ENCODE results near the gene PPP2R3B. TPM values are rescaled to one million over a fixed set of nuclear protein-coding genes. Genes with fewer than 3 reads are reported as not detected.
A peak's percentile ranks its signal among the peaks of the same experiment; 100 is the strongest.
"Not testable (repeated sequence)": the region's sequence is repeated elsewhere in the genome, so short reads cannot be mapped to it uniquely, and the experiment has no call there.

PPP2R3B gene
- total and polyA plus RNA-seq, 5 experiments from 2014 or later, result 7.4 to 56.4 (median 12.9) TPM

GRCh38 chrX:314049-314448 lies 72.7 kb downstream of the PPP2R3B start:
- peaks cover 0 to 52% (median 16%) of the 10 kb centered on the region in 3 donors for H3K36me3 Mint-ChIP-seq
- H3K9me3 Mint-ChIP-seq, result peaks cover 0 to 2% (median 0%) of the 10 kb centered on the region in 9 donors
- no peak overlapping the region for H3K4me3 Mint-ChIP-seq
- no peak for DNase-seq
- peak overlapping the region in 1 of 10 donors; percentile 21 for H3K27ac Mint-ChIP-seq
- no peak for ATAC-seq
- H3K27me3 Mint-ChIP-seq, result peaks cover 0 to 2% (median 0%) of the 10 kb centered on the region in 5 donors
- POLR2A ChIA-PET, result no interaction called here
- H3K4me1 Mint-ChIP-seq, result peaks cover 7 to 14% (median 10%) of the 10 kb centered on the region in 4 donors

GRCh38 chrX:313546-313945 lies 73.2 kb downstream of the PPP2R3B start:
- no peak for DNase-seq
- H3K4me3 Mint-ChIP-seq, result no peak overlapping the region
- H3K27ac Mint-ChIP-seq, result peak overlapping the region in 4 of 10 donors; percentile 18 to 44 (median 31)

GRCh38 chrX:312621-313331 lies 73.9 kb downstream of the PPP2R3B start:
- peaks cover 0 to 63% (median 19%) of the 10 kb centered on the region in 3 donors for H3K36me3 Mint-ChIP-seq
- H3K4me1 Mint-ChIP-seq, result peaks cover 3 to 11% (median 6%) of the 10 kb centered on the region in 4 donors
- POLR2A ChIA-PET, result no interaction called here
- peak overlapping the region in 2 of 10 donors; percentile 29 to 66 for H3K27ac Mint-ChIP-seq
- DNase-seq, result no peak
- H3K4me3 Mint-ChIP-seq, result no peak overlapping the region
- no peaks in the 10 kb centered on the region for H3K9me3 Mint-ChIP-seq
- ATAC-seq, result no peak
- H3K27me3 Mint-ChIP-seq, result no peaks in the 10 kb centered on the region

More at GRCh38 chrX:313546-313945, 73.2 kb downstream of the PPP2R3B start:
- ATAC-seq, result no peak
- Mint-ChIP-seq H3K4me1 (peaks cover 7 to 14% (median 10%) of the 10 kb centered on the region in 4 donors), H3K36me3 (peaks cover 0 to 57% (median 16%) of the 10 kb centered on the region in 3 donors), H3K9me3 (peaks cover 0 to 2% (median 0%) of the 10 kb centered on the region in 9 donors), H3K27me3 (peaks cover 0 to 2% (median 0%) of the 10 kb centered on the region in 5 donors)
- POLR2A ChIA-PET, result no interaction called here

GRCh38 chrX:311156-312129 lies 75.3 kb downstream of the PPP2R3B start:
- Mint-ChIP-seq H3K27me3 (no peaks in the 10 kb centered on the region), H3K9me3 (no peaks in the 10 kb centered on the region), H3K4me1 (peaks cover 0 to 8% (median under 1%) of the 10 kb centered on the region in 4 donors), H3K36me3 (peaks cover 0 to 71% (median 23%) of the 10 kb centered on the region in 3 donors), H3K27ac (peak overlapping the region in 2 of 10 donors; percentile 4 to 66), H3K4me3 (no peak overlapping the region)
- DNase-seq (peak in 1 of 10 donors; percentile 56), ATAC-seq (no peak)
- POLR2A ChIA-PET, result no interaction called here

- POLR2A ChIA-PET, result no interaction called here
These were observed 76.0 kb downstream of the PPP2R3B start for GRCh38 chrX:310621-311155.

GRCh38 chrX:308821-309520 lies 77.7 kb downstream of the PPP2R3B start:
- peaks cover 0 to 84% (median 32%) of the 10 kb centered on the region in 3 donors for H3K36me3 Mint-ChIP-seq
- POLR2A ChIA-PET, result no interaction called here
- peak overlapping the region in 3 of 10 donors; percentile 13 to 86 (median 74) for H3K27ac Mint-ChIP-seq
- DNase-seq, result peak in 1 of 10 donors; percentile 45
- peaks cover 0 to 6% (median 0%) of the 10 kb centered on the region in 9 donors for H3K9me3 Mint-ChIP-seq
- H3K27me3 Mint-ChIP-seq, result no peaks in the 10 kb centered on the region
- peaks cover 0 to 8% (median under 1%) of the 10 kb centered on the region in 4 donors for H3K4me1 Mint-ChIP-seq
- no peak overlapping the region for H3K4me3 Mint-ChIP-seq
- ATAC-seq, result no peak

More at GRCh38 chrX:310621-311155, 76.0 kb downstream of the PPP2R3B start:
- H3K27ac Mint-ChIP-seq, result no peak overlapping the region
- H3K4me3 Mint-ChIP-seq, result no peak overlapping the region
- DNase-seq, result peak in 1 of 10 donors; percentile 56
- ATAC-seq, result no peak
- no peaks in the 10 kb centered on the region for H3K27me3 Mint-ChIP-seq
- H3K9me3 Mint-ChIP-seq, result peaks cover 0 to 2% (median 0%) of the 10 kb centered on the region in 9 donors
- peaks cover 0 to 8% (median under 1%) of the 10 kb centered on the region in 4 donors for H3K4me1 Mint-ChIP-seq
- H3K36me3 Mint-ChIP-seq, result peaks cover 0 to 77% (median 25%) of the 10 kb centered on the region in 3 donors

GRCh38 chrX:307261-308111 lies 79.2 kb downstream of the PPP2R3B start:
- Mint-ChIP-seq H3K27ac (no peak overlapping the region), H3K36me3 (peaks cover 0 to 85% (median 32%) of the 10 kb centered on the region in 3 donors), H3K9me3 (peaks cover 0 to 6% (median 0%) of the 10 kb centered on the region in 9 donors), H3K4me1 (peaks cover 0 to 6% (median under 1%) of the 10 kb centered on the region in 4 donors), H3K4me3 (no peak overlapping the region), H3K27me3 (no peaks in the 10 kb centered on the region)
- ATAC-seq, result peak in 1 of 2 donors; percentile 25
- DNase-seq, result peak in 1 of 10 donors; percentile 57
- POLR2A ChIA-PET, result no interaction called here

GRCh38 chrX:306614-307251 lies 80.0 kb downstream of the PPP2R3B start:
- H3K27me3 Mint-ChIP-seq, DNase-seq, H3K4me1 Mint-ChIP-seq, ATAC-seq, POLR2A ChIA-PET, H3K4me3 Mint-ChIP-seq, H3K27ac Mint-ChIP-seq, H3K9me3 Mint-ChIP-seq: not testable (repeated sequence)
- peaks cover 0 to 86% (median 31%) of the 10 kb centered on the region in 3 donors for H3K36me3 Mint-ChIP-seq

- ATAC-seq, result peak in 1 of 2 donors; percentile 13
- peak overlapping the region in 2 of 10 donors; percentile 11 to 57 for H3K27ac Mint-ChIP-seq
- H3K27me3 Mint-ChIP-seq, H3K4me1 Mint-ChIP-seq, H3K4me3 Mint-ChIP-seq, H3K9me3 Mint-ChIP-seq, POLR2A ChIA-PET: not testable (repeated sequence)
- peak in 1 of 10 donors; percentile 42 for DNase-seq
- peaks cover 0 to 89% (median 31%) of the 10 kb centered on the region in 3 donors for H3K36me3 Mint-ChIP-seq
These were observed 80.7 kb downstream of the PPP2R3B start for GRCh38 chrX:305781-306613.

GRCh38 chrX:302975-303374 lies 83.7 kb downstream of the PPP2R3B start:
- peak in 1 of 10 donors; percentile 59 for DNase-seq
- POLR2A ChIA-PET, result no interaction called here
- Mint-ChIP-seq H3K27me3 (no peaks in the 10 kb centered on the region), H3K4me3 (no peak overlapping the region), H3K27ac (no peak overlapping the region), H3K4me1 (no peaks in the 10 kb centered on the region), H3K9me3 (peaks cover 0 to 6% (median 0%) of the 10 kb centered on the region in 9 donors), H3K36me3 (peaks cover 0 to 80% (median 31%) of the 10 kb centered on the region in 3 donors)
- no peak for ATAC-seq
